CD4-positive, alpha-beta T cell treated with Interleukin-10 for 1 hour (primary cell): ENCODE data around the gene CYSTM1.

ENCODE experiments used
- DNase-seq: peaks from one replicate; pipeline ENCODE4 v3.0.0-alpha.2; 2020

CYSTM1 gene, protein sequence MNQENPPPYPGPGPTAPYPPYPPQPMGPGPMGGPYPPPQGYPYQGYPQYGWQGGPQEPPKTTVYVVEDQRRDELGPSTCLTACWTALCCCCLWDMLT

GRCh38 chr5:140174465-140175366 is at the start of gene CYSTM1:
CYSTM1 (plus strand) TSS chr5:140175188; CDS start chr5:140194466, 19,278 bp downstream.
- DNase-seq: peak; percentile 96

DNA sequence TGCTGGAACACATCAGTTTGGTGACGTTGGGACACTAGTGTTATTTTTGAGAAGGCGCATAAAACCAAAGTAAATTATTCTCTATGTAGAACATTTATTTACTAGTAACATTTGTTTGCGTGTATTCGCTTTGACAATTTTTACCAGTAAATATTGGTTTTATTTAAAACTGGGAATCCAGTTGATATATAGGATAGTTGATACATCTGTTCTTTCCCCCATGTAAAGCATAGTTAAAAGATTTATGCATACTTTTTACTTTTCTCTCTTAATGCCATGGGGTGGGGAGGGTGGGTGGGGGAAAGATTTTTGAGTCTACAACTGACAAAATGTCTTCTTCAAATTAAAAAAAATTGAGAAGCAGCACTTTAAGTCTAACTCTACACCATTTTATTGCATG is 49.4 kb upstream of the CYSTM1 start, which contains the start of gene IGIP:
Gene IGIP, plus strand, starts transcription at position 301 of the 400 bp plus-strand sequence. CDS start 2,540 bp downstream, outside the sequence.
- no peak for DNase-seq

DNA sequence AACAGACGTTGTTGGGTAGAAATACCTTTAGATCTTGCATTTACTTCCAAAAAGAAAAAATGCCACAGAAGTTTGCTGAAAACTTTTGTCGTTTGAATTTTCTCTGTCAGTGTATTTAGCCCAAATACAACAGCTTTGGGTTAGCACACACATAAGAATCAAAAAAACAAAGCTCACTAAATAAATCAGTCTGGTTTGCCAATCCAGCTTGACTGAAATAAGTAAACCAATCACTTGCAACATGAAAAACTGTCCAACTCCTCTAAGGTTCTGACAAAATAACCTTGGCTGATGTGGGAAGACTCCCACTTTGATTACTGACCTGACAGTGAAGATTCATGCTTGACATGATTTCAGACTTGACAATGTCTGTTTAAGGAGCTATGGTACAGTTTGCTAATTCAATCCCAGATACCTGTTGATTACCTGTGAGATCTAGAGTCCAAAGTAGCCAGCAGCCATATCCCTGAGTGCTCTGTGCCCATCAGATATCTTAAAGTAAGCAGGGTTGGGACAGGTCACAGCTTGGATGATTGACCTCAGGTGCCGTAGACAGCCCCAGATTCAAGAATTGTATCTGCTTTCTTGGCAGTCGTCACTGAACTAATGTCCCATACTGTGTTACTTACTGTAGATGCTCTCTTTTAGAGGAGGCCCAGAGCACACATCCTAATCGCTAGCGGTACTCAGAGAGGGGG is 48.5 kb upstream of the CYSTM1 start:
- DNase-seq: no peak

- no peak for DNase-seq
Measured at GRCh38 chr5:140128376-140128775, 46.6 kb upstream of the CYSTM1 start.

GRCh38 chr5:140130949-140131733 is 43.8 kb upstream of the CYSTM1 start:
- no peak for DNase-seq

DNA sequence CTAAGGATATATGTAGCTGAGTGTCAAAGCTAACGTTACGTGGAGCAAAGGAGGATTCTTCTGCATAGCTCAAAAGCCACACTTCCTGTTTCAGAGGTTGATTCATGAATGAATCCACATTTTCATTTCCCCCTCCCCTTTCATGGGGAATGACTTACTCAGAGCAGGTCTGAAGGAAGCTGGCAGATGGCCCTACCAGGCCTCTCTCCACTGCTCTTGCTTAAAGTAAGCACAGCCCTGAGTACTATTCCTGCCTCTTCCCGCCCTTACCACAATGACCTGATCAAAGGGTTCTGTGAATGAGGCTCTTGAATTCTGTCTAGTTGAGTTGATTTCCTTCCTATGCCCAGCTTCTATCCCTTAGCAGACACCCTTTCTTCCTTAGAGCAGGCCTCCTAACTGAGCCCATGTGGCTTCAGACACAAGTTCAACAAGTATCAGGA is 43.0 kb upstream of the CYSTM1 start:
- peak; percentile 13 for DNase-seq

GRCh38 chr5:140133514-140134167 is 41.3 kb upstream of the CYSTM1 start:
- DNase-seq: no peak

DNA sequence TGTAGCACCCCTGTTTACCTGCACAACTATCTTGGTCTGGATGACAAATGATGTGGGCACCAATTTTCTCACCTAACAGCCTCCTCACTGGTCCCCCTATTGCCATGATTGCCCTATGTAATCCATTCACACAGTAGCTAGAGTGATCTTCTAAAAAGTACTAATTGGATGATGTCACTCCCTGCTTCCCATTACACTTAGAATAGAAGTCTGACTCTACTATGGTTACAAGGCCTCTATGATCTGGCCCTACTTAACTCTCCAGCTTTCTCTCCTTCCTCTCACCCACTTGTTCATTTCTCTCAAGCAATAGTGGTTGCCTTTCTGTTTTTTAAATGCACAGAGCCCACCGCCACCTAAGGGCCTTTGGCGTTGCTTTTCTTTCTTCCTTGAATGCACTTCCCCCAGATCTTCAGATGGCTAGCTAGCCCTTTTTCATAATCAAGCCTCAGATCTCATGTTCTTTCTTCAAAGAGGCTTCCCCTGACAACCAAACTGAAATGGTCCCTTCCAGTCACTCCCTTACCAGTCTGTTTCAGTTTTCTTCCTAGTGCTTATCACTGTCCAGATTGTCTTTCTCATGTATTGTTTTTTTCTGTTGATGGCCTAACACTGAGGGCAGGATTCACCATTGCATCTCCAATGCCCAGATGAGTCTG is 40.6 kb upstream of the CYSTM1 start:
- no peak for DNase-seq

DNA sequence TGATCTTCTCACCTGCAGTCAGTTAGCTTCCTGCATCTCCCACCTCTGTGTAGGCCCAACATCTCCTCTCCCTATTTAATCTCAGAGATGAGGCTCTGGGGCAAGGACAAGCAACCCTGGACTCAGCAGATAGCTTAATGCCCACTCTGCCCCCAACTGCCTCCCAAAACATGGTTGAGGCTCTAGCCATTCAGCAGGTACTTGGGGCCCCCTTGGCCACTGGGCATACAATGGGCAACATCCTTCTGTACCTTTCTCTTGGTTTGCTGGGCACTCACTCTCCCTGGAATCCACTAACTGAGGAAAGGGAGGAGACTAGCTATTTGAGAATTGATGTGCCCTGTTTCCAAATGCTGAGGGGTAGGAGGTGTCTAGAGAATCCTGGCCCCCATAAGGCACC is 39.9 kb upstream of the CYSTM1 start:
- DNase-seq: no peak

GRCh38 chr5:140136624-140137023 is 38.4 kb upstream of the CYSTM1 start:
- DNase-seq: no peak

DNA sequence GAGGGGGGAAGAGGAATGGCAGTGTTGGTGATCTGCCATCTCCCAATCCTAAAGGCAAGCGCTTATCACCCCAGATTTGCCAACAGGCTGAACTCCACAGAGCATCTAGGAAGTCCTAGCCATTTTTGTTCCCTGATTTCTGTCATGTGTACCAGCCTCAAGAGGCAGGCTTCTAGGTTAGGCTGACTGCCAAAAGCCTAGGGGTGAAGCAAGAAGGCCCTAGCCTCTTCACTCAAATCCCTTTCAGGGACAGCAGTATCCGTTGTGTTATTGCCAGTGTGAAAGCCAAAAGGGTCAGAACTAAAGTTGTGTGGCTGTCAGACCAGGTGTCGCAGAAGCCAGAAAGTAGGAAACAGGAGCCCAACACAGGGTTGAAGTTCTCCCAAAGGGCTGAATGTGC is 34.6 kb upstream of the CYSTM1 start:
- no peak for DNase-seq

- DNase-seq: no peak
Measured at GRCh38 chr5:140141241-140141640, 33.7 kb upstream of the CYSTM1 start.

GRCh38 chr5:140142246-140142645 is 32.7 kb upstream of the CYSTM1 start:
- no peak for DNase-seq

DNA sequence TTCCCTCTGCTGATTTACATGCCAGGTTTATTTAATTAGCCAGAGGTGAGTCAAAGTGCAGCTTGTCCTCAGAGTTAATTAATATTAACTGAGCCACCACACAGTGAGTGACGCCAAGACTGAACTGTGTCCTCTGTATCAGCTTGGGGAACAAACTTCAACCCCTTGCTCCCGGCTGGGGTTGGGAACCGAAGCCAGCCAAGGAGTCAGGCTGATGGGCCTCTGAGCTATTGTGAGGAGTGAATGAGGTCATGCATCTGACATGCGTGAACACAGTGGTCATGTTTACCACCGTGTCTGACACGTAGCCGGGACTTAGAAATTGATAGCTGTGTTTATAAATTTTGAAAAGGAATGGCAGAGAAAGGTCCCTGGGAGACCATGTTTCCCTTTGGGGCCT is 32.1 kb upstream of the CYSTM1 start:
- no peak for DNase-seq

DNA sequence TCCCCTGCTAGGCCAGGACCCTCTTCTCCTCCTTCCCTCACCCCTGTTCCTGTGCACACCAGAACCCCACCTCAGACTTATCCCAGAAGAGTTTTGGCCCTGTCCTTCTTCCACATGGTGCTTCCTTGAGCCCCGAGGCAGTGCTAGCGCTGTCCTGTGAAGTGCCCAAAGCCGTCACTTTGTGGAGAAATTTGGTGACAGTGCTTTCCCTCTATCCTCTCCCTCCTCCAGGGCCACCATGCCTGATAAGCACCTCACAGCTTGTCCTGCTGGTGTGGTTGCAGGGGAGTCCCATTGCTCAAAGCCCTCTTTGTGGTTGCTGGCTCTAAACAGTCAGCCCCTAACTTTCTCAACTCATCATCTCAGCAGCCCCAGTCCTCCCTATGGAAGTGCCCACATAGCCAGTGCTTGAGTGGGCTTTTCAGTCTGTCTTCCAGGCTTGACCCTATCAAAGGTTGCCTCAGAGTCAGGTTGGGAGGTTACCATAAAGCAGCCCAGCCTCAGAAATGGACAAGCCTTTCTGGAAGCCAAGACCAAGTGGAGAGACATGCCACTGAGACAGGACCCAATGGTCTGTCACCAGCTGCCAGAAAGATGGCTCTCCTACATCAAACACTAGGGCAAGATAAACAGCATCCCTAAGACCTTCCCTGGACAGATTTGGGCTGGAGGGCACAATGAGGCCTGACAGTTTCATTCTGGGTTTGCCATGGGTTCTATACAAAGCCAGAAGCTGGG is 31.3 kb upstream of the CYSTM1 start:
- no peak for DNase-seq

DNA sequence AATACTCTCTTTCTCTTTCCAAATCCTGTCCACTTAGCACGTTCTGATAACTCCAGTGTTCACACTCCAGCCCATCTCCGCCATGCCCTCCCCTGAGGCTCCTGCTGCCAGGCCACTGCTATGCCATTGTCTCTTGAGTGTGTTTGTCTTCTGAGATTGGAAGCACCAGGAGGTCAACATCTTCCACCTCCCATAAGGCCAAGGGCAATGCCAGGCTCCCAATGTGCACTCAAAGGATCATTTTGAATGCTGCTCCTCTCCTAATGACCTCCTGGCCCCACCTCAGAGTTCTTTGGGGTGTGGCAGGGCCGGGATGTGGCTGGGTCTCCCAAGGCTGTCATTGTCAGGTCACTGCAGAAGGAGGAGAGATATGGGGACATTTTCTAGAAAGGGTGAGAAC is 29.7 kb upstream of the CYSTM1 start:
- DNase-seq: no peak

DNA sequence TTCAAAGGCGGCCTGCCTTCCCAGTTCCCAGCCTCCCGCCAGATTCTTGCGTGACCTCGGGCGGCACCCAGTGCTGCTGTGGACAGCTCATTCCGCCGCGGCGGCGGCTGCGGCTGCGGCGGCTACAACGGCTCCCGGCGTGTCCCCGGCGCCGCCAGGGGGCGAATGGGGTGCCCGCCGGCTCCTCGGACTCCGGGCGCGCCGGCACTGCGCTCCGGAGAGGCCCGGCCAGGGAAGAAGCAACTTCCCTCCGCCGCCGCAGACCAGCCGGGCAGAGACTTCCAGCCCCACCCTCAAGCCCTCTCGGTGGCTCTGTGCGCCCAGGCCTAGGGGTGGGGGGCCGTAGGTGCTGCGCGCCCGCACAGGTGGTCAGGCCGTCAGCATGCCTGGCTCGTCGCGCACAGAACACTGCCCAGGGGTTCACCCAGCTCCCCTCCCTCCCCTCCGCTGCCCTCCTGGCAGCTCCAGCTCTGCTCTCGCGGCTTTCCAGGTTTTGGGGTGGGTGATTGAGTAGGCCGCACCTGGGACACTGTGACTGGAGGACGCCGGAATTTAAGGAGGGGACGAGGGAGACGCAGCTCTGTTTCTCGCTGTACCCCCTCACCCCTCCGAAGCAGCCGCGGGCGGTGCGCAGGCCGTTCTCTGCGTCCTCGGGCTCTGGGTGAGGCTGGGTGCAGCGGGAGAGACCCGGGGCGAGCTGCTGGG is 29.0 kb upstream of the CYSTM1 start:
- peak; percentile 60 for DNase-seq

GRCh38 chr5:140146523-140146842 is 28.5 kb upstream of the CYSTM1 start:
- no peak for DNase-seq

- no peak for DNase-seq
Measured at GRCh38 chr5:140147460-140147859, 27.5 kb upstream of the CYSTM1 start.

DNA sequence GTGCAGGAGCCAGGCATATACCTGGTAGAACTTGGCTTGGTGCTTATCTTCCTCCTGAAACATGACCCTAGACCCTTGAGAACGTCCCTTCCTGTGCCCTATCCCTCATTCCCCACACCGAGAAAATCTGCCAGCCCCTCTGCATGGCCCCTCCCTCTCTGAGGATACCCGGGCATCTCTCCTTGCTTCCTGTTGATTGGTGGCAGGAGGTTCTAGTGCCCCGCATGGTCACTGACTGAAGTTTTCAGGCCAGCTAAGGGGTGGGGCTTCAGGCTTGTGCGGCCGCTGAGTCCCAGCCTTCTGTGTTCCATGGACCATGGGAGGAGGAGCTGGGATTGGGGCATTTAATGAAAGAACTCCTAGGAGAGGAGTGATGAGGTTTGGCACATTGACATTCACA is 26.5 kb upstream of the CYSTM1 start:
- DNase-seq: no peak

GRCh38 chr5:140150201-140150600 is 24.8 kb upstream of the CYSTM1 start:
- DNase-seq: no peak
